ENCODE data around the gene MSH6.
A peak's percentile ranks its signal among the peaks of the same experiment; 100 is the strongest.

Gene MSH6, protein sequence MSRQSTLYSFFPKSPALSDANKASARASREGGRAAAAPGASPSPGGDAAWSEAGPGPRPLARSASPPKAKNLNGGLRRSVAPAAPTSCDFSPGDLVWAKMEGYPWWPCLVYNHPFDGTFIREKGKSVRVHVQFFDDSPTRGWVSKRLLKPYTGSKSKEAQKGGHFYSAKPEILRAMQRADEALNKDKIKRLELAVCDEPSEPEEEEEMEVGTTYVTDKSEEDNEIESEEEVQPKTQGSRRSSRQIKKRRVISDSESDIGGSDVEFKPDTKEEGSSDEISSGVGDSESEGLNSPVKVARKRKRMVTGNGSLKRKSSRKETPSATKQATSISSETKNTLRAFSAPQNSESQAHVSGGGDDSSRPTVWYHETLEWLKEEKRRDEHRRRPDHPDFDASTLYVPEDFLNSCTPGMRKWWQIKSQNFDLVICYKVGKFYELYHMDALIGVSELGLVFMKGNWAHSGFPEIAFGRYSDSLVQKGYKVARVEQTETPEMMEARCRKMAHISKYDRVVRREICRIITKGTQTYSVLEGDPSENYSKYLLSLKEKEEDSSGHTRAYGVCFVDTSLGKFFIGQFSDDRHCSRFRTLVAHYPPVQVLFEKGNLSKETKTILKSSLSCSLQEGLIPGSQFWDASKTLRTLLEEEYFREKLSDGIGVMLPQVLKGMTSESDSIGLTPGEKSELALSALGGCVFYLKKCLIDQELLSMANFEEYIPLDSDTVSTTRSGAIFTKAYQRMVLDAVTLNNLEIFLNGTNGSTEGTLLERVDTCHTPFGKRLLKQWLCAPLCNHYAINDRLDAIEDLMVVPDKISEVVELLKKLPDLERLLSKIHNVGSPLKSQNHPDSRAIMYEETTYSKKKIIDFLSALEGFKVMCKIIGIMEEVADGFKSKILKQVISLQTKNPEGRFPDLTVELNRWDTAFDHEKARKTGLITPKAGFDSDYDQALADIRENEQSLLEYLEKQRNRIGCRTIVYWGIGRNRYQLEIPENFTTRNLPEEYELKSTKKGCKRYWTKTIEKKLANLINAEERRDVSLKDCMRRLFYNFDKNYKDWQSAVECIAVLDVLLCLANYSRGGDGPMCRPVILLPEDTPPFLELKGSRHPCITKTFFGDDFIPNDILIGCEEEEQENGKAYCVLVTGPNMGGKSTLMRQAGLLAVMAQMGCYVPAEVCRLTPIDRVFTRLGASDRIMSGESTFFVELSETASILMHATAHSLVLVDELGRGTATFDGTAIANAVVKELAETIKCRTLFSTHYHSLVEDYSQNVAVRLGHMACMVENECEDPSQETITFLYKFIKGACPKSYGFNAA (N-terminal part only)

DNA sequence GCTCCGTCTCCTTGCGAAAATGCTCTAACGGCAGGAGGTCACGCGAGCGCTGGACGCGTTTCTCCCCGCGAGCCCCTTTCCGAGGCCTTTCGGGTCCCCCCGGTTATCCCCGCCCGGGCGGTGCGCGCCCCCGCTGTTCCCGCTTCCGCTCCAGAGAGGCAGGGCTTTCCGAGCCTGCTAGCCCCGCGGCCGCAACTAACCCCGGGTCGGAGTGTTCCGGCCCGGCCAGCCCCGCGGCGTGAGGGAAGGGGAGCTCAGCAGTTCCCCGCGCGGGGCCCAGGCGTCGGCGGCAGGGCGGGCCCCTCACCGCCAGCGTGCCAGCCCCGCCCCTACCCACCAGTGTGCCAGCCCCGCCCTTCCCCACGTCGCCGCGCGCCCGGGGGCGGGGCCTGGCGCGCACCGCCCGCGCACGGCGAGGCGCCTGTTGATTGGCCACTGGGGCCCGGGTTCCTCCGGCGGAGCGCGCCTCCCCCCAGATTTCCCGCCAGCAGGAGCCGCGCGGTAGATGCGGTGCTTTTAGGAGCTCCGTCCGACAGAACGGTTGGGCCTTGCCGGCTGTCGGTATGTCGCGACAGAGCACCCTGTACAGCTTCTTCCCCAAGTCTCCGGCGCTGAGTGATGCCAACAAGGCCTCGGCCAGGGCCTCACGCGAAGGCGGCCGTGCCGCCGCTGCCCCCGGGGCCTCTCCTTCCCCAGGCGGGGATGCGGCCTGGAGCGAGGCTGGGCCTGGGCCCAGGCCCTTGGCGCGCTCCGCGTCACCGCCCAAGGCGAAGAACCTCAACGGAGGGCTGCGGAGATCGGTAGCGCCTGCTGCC lies at the start of gene MSH6:
Gene MSH6 (plus strand): TSS at position 475 of the 815 bp plus-strand sequence. CDS start 89 bp downstream, at position 564.
- DNase-seq, result peak; percentile 89

DNA sequence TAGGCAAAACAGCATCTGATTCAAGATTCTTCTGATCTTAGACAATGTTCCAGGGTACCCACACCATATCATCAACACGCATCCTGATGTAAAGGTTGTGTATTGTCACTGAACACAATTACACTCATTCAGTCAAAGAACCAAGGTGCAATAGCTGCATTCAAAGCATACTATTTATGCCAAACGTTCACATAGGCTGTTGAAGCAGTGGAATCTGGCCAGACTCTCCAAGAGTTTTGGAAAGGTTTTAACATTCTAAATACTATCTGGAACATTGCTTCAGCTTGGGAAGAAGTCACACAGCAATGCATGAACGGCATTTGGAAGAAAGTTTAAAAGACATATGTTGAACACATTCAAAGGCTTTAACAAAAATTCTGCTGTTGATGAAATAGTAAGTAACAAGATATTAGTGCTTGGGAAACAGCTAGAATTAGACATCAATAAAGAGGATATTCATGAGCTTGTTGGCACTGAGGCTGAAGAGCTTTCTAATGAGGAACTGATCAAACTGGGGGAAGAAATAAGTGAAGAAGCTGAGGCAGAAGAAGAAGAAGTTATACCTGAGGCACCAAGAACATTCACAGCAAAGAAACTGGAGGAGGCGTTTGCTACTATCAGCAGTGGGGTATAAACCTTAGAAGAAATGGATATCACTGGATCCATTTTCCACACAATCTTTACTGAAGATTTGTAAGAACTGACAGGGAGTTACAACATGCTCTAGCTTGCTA lies 47.6 kb upstream of the MSH6 start:
- DNase-seq, result no peak

DNA sequence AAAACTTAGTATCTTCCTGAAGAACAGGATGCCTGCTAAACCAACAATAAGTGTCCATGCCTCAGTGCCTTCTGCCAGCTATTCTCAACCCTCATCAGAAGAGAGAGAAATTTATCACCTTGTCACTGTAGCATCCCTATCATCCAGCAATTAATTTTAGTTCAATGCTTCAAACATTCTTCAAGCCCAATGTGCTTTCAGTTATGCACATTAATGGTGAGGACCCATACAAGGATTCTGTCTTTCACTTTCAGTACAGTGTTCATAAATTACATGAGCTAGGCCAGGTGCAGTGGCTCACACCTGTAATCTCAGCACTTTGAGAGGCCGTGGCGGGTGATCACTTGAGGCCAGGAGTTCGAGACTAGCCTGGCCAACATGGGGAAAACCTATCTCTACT lies 47.0 kb upstream of the MSH6 start:
- DNase-seq, result no peak

DNA sequence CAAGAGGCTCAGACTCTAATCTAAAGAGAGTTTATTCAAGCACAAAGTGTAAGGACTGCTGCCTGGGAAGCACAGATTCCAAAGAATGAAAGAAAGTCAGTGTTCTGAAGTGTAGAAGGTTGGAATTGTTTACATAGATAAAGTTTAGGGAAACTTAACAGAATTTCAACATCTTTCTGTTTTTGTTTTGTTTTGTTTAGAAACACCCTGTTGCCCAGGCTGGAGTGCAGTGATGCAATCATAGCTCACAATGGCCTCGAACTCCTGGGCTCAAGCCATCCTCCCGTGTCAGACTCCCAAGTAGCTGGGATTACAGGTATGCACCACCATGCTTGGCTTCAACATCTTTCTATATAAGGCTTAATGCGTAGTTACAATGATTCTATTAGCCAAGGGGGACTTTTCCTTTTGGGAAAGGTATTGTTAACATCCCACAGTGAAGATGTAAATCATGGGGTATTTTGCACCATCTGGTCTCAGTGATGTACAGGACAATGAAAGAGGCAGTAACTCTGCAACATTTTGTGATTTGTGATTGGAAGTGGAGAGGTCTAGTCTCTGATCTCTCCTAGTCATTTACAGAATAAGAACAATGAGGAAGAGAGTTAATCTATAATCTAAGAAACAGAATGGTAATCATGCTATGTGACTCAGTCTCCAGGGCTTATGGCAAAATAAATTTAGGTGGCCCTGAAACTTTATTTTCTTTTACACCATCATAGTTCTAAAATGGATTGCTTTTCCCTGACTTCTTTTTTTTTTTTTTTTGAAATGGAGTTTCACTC lies 45.6 kb upstream of the MSH6 start:
- DNase-seq, result no peak

DNA sequence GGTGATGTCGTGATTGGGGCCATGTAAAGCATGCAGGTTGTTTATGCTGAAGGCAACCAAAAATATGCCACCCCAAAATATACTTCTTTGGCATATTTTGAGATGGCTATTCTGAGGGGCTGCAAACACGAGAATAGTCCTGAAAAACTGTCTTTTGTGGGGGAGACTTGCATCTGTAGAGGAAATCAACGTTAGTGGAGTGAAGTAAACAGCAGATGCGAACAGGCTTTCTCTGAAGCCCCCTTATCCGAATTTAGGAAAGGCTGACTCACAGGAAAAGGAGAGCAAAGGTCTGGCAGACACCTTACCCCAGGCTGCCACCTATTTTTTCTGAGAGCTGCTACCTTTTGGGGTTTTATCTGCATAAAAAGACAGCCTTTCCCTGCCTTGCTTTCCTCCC lies 44.6 kb upstream of the MSH6 start:
- DNase-seq, result no peak

DNA sequence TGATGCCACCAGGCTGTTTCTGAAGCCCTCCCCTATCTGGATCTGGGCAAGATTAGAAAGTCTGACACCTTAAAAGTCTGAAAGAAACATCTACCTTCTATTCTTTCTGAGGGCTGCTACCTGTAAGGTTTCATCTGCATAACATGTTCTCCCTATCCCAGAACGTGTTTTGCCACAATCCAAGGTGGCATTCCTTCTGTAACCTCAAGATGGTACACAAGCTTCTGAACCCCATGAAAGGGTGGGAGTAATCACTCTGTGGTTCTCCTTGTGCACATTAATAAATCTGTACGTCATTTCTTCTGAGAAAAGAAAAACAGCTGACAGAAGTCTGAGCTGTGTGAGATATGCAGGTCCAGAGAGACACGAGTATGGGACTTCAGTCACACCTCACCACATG lies 41.8 kb upstream of the MSH6 start:
- DNase-seq, result no peak

DNA sequence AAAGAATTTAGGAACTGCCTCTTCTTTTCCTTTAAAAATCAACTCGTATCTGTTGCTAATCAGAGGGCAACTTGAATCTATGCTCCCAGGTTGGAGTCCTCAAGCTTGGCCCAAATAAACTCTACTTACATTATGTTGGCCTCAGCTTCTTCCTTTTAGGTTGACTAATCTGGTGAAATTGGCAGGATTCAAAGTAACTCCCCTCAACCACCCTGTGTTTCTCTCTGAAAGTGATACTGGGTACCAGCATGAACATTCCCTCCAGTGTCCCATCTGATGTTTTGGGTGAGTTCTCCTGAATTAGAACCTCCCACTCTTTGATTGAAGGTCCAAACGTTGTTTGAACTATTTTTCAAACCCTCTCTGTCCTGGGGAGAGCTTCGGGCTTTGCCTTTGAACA lies 41.3 kb upstream of the MSH6 start:
- DNase-seq, result no peak

DNA sequence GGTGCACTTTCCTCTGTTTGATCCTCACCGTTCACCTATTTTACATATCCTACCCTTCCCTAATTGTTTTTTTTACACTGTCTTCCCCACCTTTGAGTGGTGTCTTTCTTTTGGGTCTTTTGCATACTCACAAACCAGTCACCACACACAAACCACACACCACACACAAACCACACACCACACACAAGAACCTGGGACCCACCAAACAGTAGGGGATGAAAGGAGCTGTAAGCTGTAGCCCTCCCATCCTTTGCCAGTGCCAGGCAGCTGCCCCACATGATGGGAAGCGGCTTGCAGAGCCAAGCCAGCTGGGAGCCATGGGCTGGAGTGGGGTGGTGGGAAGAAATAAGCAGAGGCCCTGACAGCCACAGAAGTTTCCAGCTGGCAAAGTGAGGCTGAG lies 38.9 kb upstream of the MSH6 start:
- no peak for DNase-seq

DNA sequence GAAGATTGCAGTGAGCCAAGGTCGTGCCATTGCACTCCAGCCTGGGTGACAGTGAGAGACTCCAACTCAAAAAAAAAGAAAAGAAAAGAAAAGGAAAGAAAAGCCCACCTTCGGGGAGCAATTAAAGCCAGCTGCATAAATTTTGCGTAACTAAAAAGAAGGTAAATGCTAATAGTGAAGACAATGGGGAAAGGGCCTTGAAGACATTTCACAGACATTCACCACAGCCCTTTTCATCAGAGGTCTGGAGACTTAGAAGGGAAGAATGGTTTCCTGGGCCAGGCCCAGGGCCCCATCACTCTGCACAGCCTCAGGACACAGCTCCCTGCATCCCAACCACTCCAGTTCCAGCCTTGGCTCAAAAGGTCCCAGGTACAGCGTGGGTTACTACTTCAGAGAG lies 35.1 kb upstream of the MSH6 start:
- DNase-seq, result no peak

DNA sequence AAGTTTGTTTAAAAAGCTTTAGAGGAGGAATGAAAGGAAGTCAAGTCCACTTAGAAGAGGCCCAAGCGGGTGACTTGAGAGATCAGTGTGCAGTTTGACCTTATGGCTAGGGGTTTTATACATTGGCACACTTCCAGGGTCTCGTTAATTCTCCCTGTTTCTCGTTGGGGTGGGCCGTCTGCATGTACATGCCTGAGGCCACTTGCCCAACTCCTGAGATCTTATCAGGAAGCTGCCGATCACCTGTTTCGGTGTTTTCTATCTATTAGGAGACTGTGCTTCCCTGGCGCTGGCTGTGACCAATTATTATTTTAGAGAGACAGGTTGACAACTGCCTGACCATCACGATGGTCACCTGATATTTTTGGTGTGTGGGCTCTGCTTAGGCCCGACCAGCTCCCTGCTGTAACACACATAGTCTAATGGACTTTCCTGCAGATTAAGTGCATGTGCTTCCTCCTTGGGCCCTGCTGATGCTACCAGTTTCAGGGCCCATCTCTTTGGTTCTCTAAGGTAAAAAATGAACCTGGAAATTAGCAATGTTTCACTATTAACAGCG lies 31.0 kb upstream of the MSH6 start:
- DNase-seq, result no peak

DNA sequence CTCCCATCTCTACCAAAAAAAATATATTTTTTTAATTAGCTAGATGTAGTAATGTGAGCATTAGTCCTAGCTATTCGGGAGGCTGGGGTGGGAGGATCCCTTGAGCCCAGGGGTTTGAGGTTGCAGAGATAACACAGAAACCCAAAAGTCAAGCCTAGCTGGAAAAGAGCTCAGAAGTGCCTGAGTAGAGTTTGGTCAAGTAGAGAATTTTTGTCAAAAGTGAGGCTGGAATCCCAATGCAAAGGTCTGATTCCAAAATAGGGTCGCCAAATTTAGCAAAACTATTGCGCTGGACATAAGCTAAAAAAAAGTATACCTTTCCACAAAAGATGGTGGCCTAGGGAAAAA lies 15.5 kb upstream of the MSH6 start:
- no peak for DNase-seq

DNA sequence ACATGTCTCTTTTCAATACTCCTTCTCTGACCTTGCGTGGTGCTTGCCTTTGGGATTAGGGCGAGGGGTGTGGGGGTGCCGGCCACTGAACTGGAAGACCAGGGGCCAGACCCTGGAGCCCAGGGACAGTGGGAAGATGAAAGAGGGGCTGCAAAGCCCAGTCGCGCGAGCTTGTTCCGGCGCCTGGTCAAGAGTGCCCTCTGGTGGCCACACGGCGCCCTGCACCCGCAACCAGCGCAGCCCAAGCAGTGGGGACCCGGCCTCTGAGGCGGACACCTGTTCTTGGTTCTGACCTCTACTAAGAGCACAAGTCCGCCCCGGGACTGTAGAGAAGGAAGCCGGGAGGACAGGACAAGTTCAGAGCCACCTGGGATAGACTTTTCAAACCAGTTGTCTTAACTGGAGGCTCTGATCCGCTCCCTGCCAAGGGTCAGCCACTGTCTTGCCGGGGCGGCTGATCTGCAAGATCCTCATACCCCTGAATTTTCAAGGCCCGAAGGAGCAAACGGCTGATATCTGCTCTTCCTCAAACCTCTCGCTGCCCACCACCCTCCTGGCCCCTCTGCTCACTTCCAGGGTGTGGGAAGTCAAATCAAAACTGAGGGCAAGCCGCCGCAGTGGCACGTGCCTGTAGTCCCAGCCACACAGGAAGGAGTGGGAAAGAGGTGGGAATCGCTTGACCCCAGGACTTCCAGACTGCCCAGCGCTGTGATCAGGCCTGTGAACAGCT lies 14.9 kb upstream of the MSH6 start:
- peak; percentile 50 for DNase-seq

DNA sequence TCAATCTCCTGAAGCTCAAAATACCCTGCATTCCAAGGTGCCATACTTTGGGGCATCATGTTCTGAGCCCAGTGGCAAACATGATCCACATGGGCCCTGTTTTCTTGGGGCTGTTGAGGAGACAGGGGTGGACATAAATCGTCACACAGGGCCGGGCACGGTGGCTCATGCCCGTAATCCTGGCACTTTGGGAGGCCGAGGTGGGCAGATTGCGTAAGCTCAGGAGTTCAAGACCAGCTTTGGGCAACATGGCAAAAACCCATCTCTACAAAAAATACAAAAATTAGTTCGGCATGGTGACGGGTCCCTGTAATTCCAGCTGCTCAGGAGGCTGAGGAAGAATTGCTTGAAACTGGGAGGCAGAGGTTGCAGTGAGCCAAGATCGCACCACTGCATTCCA lies 13.6 kb upstream of the MSH6 start:
- no peak for DNase-seq

DNA sequence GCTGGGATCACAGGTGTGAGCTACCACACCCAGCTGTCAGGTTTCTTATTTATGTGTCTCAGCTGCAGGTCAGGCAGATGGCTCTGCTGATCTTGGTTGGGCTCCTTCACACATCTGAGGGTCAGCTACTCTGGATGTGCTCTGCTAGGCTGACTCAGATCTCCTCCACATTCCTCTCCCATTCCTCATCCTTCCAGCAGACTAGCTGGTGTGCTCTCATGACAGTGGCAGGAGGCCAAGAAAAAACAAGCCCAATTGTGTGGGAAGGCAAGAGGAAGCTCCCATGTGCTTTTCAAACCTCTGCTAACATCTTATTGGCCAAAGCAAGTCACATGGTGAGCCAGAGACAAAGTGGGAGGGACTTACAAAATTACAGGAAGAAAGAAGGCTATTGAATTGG lies 11.7 kb upstream of the MSH6 start:
- DNase-seq, result no peak

DNA sequence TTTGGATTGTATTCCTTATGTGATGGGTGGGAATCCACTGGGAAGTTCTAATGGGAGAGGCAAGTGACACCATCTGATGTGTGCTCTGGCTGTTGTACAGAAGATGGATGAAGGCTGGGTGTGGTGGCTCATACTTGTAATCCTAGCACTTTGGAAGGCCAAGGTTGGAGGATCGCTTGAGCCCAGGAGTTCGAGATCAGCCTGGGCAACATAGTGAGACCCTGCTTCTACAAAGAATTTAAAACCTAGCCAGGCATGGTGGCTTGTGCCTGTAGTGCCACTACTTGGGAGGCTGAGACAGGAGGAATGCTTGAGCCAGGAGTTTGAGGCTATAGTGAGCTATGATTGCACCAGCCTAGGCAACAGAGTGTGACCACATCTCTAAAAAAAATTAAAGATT lies 10.6 kb upstream of the MSH6 start:
- DNase-seq, result no peak

DNA sequence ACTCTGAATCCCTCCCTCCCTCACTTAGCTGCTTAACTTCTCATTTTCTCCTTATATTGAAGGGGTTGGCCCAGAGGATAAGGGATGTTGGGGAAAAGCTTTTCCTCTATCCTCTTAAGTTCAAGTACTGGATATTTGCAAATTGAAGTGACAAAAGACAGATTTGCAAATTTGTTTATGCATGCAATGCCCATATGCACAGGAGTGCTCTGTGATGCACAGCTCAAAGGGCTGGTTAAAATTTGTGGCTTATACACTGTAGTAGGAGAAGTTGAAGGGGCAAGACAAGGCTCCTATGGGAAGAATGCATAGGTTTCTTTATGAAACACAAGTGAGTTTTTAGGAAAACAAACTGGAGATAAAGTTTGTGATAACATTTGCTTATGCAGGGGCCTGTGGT lies 8.4 kb upstream of the MSH6 start:
- DNase-seq, result no peak

DNA sequence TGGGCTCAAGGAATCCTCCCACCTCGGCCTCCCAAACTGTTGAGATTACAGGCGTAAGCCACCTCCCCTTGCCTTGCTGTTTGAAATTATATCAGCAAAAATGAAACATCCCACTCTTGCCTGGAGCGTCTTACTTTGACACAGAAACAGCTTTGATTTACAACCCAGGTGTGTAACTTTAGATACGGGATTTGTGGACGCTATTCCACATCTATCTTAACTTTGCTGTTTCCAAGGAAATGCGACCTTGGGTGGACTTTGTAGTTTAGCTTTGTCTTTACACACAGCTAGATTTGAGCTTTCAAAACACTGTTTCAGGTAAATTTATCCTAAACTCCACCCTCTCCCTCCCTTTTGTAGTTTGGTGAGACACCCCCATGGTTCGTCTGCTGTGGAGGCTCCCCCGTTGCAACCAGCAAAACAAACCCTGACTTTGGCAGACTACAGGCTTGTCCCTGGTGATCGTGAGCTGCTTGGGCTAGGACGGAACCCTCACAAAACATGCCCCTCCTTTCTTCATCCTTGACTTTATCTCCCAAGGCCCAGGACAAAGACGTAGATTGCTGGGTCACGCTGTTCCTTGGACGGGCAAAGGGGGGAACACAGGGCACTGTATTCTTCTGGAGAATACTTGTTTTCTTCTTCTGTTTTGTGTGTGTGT lies 5.5 kb upstream of the MSH6 start:
- DNase-seq, result no peak

DNA sequence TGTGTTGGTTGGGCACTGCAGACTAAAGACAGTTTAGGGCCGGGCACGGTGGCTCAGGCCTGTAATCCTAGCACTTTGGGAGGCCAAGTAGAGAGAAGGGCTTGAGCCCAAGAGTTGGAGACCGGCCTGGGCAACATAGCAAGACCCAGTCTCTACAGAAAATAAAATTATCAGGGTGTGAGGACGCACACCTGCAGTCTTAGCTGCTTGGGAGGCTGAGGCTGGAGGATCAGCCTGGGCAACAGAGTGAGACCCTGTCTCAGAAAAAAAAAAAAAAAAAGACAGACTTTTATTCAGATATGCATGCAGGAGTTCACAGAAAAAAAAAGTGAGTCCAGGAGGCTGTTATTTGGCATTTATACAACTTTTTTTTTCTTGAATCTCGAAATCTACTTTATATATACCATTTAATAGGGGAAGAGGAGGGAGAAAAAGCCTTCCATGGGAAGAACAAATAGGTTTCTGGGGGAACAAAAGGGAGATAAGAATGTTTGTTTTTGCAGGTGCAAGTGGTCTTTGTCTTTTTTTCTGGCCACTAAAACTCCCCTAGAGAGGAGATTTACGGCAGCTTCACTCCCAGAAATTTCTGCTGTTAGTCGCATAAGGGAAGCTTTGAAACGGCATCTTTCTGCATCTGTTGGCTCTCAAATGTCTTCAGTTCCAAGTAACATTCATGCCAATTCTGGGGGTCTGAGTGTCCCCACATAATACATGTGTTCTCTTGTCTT lies 4.1 kb upstream of the MSH6 start:
- no peak for DNase-seq

DNA sequence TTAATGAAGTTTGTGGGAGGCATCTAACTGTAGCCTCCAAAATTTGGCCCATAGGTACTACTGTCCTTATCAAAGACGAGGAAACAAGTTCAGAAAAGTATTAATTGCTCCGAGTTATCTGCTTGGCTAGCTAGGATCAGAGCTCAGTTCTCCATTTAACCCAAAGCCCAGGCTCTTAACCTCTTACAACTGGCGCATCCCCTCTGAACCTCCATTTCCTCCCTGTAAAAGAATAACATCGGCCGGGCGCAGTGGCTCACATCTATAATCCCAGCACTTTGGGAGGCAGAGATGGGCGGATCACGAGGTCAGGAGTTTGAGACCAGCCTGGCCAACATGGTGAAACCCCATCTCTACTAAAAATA lies 3.5 kb upstream of the MSH6 start:
- no peak for DNase-seq

All from CD4-positive, alpha-beta T cell treated with Interferon gamma for 1 hour (primary cell).